Activated CD8-positive, alpha-beta T cell treated with anti-CD3 and anti-CD28 coated beads for 36 hours (primary cell): ENCODE results near the gene FTH1. TPM values are rescaled to one million over a fixed set of nuclear protein-coding genes. Genes with fewer than 3 reads are reported as not detected.

Experiments
- ATAC-seq: fragments of 200-7000 bp; cut with Tn5 transposase; one replicate; pipeline ENCODE4 v1.10.0; 2021; ENCODE audit warnings: mild to moderate bottlenecking, moderate library complexity
- CTCF ChIA-PET: fragments of 350-600 bp; sonication (Branson Sonifier 250); formaldehyde crosslinking; loops from one replicate; lab custom pipeline; 2021; ENCODE audit warnings: antibody characterized with exemption; lab: Charles Lee
- POLR2A ChIA-PET: fragments of 350-600 bp; sonication (Branson Sonifier 250); formaldehyde crosslinking; loops from one replicate; lab custom pipeline; 2021; ENCODE audit warnings: antibody characterized with exemption; lab: Charles Lee
- DNase-seq: peaks from one replicate; pipeline ENCODE4 v3.0.0-alpha.2; 2020
- H3K27ac Mint-ChIP-seq: one replicate; pipeline ENCODE4 v1.8.0; 2021; ENCODE audit warnings: mild to moderate bottlenecking, mixed read lengths
- H3K27me3 Mint-ChIP-seq: one replicate; pipeline ENCODE4 v1.8.0; 2021; ENCODE audit warnings: mixed read lengths
- H3K36me3 Mint-ChIP-seq: one replicate; pipeline ENCODE4 v1.8.0; 2021; ENCODE audit warnings: low read depth, mixed read lengths
- H3K4me1 Mint-ChIP-seq: one replicate; pipeline ENCODE4 v1.8.0; 2021; ENCODE audit warnings: low read depth, mixed read lengths
- H3K4me3 Mint-ChIP-seq: one replicate; pipeline ENCODE4 v1.8.0; 2021; ENCODE audit warnings: mild to moderate bottlenecking, moderate library complexity, mixed read lengths
- H3K9me3 Mint-ChIP-seq: one replicate; pipeline ENCODE4 v1.8.0; 2021; ENCODE audit warnings: mixed read lengths
- intact Hi-C: fragments of 100-400 bp; cut with micrococcal nuclease; formaldehyde crosslinking; loops from one replicate; pipeline ENCODE4 v1.10.0; 2022
- total RNA-seq, 2 experiments: library from RNA; stranded (reverse); gene quantifications; one replicate each; pipeline ENCODE4 v1.2.3, GENCODE V29; 2021
- TF ChIP-seq, protein P1 (sequence below): fragments of 200-600 bp; IDR thresholded peaks from one replicate; pipeline ENCODE4 v1.8.0; 2022; ENCODE audit warnings: antibody characterized with exemption, mild to moderate bottlenecking

Gene FTH1
- total RNA-seq, 2 experiments from 2014 or later, result 700 to 729 TPM

- Mint-ChIP-seq H3K4me1 (peaks cover 4% of the 10 kb centered on the region), H3K36me3 (no peaks in the 10 kb centered on the region), H3K4me3 (no peak overlapping the region), H3K9me3 (no peaks in the 10 kb centered on the region), H3K27me3 (peaks cover 33% of the 10 kb centered on the region), H3K27ac (no peak overlapping the region)
- no peak for ATAC-seq
- TF ChIP-seq, protein P1, sequence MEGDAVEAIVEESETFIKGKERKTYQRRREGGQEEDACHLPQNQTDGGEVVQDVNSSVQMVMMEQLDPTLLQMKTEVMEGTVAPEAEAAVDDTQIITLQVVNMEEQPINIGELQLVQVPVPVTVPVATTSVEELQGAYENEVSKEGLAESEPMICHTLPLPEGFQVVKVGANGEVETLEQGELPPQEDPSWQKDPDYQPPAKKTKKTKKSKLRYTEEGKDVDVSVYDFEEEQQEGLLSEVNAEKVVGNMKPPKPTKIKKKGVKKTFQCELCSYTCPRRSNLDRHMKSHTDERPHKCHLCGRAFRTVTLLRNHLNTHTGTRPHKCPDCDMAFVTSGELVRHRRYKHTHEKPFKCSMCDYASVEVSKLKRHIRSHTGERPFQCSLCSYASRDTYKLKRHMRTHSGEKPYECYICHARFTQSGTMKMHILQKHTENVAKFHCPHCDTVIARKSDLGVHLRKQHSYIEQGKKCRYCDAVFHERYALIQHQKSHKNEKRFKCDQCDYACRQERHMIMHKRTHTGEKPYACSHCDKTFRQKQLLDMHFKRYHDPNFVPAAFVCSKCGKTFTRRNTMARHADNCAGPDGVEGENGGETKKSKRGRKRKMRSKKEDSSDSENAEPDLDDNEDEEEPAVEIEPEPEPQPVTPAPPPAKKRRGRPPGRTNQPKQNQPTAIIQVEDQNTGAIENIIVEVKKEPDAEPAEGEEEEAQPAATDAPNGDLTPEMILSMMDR, result no peak
- DNase-seq, result no peak
- intact Hi-C loops, result no loop called here
- CTCF ChIA-PET, result interaction anchor here (0.8 to 2.1 kb wide), 4 partner anchors 21 to 185 kb away, joined by 3 to 10 read pairs (median 4); no protein-coding TSS in a partner anchor
- POLR2A ChIA-PET, result no interaction called here
Measured at GRCh38 chr11:61922539-61922938, 44.9 kb downstream of the FTH1 start.

- no peak for ATAC-seq
- H3K27ac Mint-ChIP-seq, result no peak overlapping the region
- H3K9me3 Mint-ChIP-seq, result no peaks in the 10 kb centered on the region
- CTCF ChIA-PET, result interaction anchor here (2.4 kb wide), 1 partner anchor 187 kb away, joined by 6 read pairs; no protein-coding TSS in a partner anchor
- H3K36me3 Mint-ChIP-seq, result no peaks in the 10 kb centered on the region
- POLR2A ChIA-PET, result no interaction called here
- H3K27me3 Mint-ChIP-seq, result peaks cover 37% of the 10 kb centered on the region
- intact Hi-C loops, result no loop called here
- no peak overlapping the region for H3K4me3 Mint-ChIP-seq
- TF ChIP-seq, protein P1, result no peak
- DNase-seq, result no peak
- peaks cover 4% of the 10 kb centered on the region for H3K4me1 Mint-ChIP-seq
Measured at GRCh38 chr11:61921446-61921845, 46.0 kb downstream of the FTH1 start.

DNA sequence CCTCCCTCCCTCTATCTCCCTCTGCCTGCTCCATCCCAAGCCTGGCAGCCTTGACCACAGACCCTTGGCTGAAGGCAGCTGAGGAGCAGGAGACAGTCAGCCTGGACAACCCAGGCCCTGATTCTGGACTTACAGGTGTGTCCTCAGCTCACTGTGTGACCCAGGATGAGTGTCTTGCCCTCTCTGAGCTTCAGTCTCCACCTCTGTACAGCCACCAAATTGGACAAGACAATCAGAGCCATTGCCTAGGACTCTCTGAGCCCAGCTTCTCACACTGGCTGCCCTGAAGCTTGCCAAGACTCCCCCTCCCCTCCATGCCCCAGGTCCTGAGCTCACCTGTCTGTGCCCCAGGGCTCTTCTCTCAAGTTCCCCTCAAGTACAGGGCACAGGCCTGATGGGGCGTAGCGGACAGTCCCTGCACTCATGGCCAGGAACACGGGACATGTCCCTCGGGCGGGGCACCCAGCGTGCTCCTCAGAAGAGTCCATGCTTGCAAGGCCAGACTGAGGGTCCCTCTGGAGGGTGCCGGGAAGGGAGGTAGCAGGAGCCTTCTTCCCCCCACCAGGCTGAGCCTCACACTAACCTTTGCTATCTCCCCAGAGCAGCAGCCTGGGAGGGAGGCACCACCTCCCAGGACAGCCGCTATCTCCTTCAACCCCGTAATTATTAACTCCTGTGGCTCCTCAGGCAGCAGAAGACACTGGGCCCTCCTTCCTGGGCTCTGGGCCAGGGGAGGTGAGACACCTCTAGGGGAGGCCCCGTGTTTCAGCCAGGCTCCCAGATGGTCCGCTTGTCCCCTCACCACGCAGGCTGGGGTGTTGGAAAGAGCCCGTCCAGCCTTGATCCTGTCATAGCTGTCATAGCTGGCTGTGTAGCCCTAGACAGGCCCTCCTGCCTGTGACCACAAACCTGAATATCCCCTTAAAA lies 47.5 kb downstream of the FTH1 start:
- peaks cover 48% of the 10 kb centered on the region for H3K27me3 Mint-ChIP-seq
- ChIA-PET POLR2A (no interaction called here), CTCF (interaction anchor here (1.0 to 2.4 kb wide), 2 partner anchors 162 to 188 kb away, joined by 3 to 6 read pairs; no protein-coding TSS in a partner anchor)
- H3K27ac Mint-ChIP-seq, result no peak overlapping the region
- intact Hi-C loops, result no loop called here
- H3K9me3 Mint-ChIP-seq, result no peaks in the 10 kb centered on the region
- H3K4me3 Mint-ChIP-seq, result no peak overlapping the region
- no peak for ATAC-seq
- peaks cover 4% of the 10 kb centered on the region for H3K4me1 Mint-ChIP-seq
- TF ChIP-seq, protein P1, result no peak
- H3K36me3 Mint-ChIP-seq, result no peaks in the 10 kb centered on the region
- no peak for DNase-seq

DNA sequence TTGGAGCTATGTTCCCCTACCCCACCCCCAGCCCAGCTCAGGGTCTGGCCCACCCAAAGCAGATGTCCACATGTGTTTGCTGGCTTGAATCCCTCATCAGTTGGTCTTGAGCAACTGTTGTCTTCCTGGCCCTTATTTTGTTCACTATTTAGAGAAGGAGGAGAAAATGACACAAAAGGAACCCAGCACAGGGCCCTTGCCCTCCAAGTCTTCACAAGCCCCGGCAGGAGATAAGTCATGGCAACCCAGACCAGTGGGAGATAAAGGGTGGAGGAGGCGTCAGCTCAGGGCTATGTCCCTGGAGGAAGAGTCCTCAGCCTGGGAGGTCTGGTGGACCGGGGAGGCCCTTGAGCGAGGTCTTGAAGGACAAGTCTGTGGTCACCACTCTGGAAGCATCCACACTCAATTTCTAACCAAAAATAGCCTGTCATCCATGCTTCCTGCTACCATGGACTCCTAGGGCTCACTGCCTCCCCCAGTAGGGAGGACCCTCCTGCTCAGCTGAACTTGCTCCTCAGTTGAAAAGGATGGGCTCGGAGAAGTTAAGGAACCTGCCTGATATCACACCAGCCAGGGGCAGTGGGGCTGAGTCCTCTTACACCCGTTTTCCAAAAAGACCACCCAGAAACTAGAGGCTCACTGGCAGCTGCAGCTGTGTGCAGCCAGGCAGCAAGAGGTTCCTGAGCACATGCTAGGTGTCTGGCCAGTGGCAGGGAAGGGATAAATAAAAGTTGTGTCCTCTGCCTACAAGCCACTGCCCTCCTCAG lies 48.3 kb downstream of the FTH1 start:
- ATAC-seq (no peak), DNase-seq (no peak)
- POLR2A ChIA-PET, result no interaction called here
- Mint-ChIP-seq H3K27me3 (peaks cover 49% of the 10 kb centered on the region), H3K36me3 (no peaks in the 10 kb centered on the region), H3K27ac (no peak overlapping the region), H3K9me3 (no peaks in the 10 kb centered on the region), H3K4me1 (peaks cover 4% of the 10 kb centered on the region), H3K4me3 (no peak overlapping the region)
- intact Hi-C loops, result no loop called here
- CTCF ChIA-PET, result interaction anchor here (1.0 to 2.4 kb wide), 2 partner anchors 163 to 189 kb away, joined by 3 to 6 read pairs; no protein-coding TSS in a partner anchor
- TF ChIP-seq, protein P1, result no peak
